Central memory CD8-positive, alpha-beta T cell (primary cell): ENCODE data around the gene UBE2E3.
A peak's percentile ranks its signal among the peaks of the same experiment; 100 is the strongest.

Source experiments
- ATAC-seq: fragments of 150-1000 bp; cut with Tn5 transposase; replicated peaks from 2 replicates; pipeline ENCODE4 v1.10.0; 2022; ENCODE audit warnings: mild to moderate bottlenecking, moderate FRiP score, moderate number of reproducible peaks; ENCODE audit not compliant: poor library complexity, severe bottlenecking; ENCODE audit errors: extremely low read depth
- DNase-seq, 2 donors: peaks; one replicate each; pipeline ENCODE4 v3.0.0; 2021; ENCODE audit warnings: low spot score in 2 of 2
- H3K27ac Mint-ChIP-seq: one replicate; pipeline ENCODE4 v1.8.0; 2022; ENCODE audit warnings: low read depth, mild to moderate bottlenecking, moderate library complexity, mixed read lengths
- H3K27me3 Mint-ChIP-seq: one replicate; pipeline ENCODE4 v1.8.0; 2022; ENCODE audit warnings: mixed read lengths
- H3K36me3 Mint-ChIP-seq: one replicate; pipeline ENCODE4 v1.8.0; 2022; ENCODE audit warnings: mild to moderate bottlenecking, moderate library complexity, mixed read lengths; ENCODE audit not compliant: insufficient read depth
- H3K4me1 Mint-ChIP-seq: one replicate; pipeline ENCODE4 v1.8.0; 2022; ENCODE audit warnings: mixed read lengths
- H3K4me3 Mint-ChIP-seq: one replicate; pipeline ENCODE4 v1.8.0; 2022; ENCODE audit warnings: mild to moderate bottlenecking, moderate library complexity, mixed read lengths
- H3K9me3 Mint-ChIP-seq: one replicate; pipeline ENCODE4 v1.8.0; 2022; ENCODE audit warnings: mixed read lengths

The UBE2E3 gene

GRCh38 chr2:181047829-181048228, 67.4 kb downstream of the UBE2E3 start:
- no peak for ATAC-seq
- H3K27me3 Mint-ChIP-seq, result no peaks in the 10 kb centered on the region
- H3K4me3 Mint-ChIP-seq, result no peak overlapping the region
- no peaks in the 10 kb centered on the region for H3K9me3 Mint-ChIP-seq
- H3K36me3 Mint-ChIP-seq, result no peaks in the 10 kb centered on the region
- peaks cover 22% of the 10 kb centered on the region for H3K4me1 Mint-ChIP-seq
- H3K27ac Mint-ChIP-seq, result no peak overlapping the region
- DNase-seq, result no peak

GRCh38 chr2:181051861-181052522, 71.6 kb downstream of the UBE2E3 start:
- Mint-ChIP-seq H3K36me3 (peaks cover 2% of the 10 kb centered on the region), H3K9me3 (no peaks in the 10 kb centered on the region), H3K4me1 (peaks cover 23% of the 10 kb centered on the region), H3K27ac (peak overlapping the region; percentile 11), H3K4me3 (no peak overlapping the region), H3K27me3 (no peaks in the 10 kb centered on the region)
- no peak for DNase-seq
- no peak for ATAC-seq

GRCh38 chr2:181052523-181052891, 72.1 kb downstream of the UBE2E3 start:
- no peak for DNase-seq
- Mint-ChIP-seq H3K36me3 (peaks cover 2% of the 10 kb centered on the region), H3K9me3 (no peaks in the 10 kb centered on the region), H3K4me1 (peaks cover 23% of the 10 kb centered on the region), H3K27me3 (no peaks in the 10 kb centered on the region), H3K4me3 (no peak overlapping the region), H3K27ac (peak overlapping the region; percentile 11)
- ATAC-seq, result no peak

GRCh38 chr2:181054256-181054655, 73.9 kb downstream of the UBE2E3 start:
- no peak overlapping the region for H3K4me3 Mint-ChIP-seq
- H3K27ac Mint-ChIP-seq, result no peak overlapping the region
- H3K27me3 Mint-ChIP-seq, result no peaks in the 10 kb centered on the region
- no peak for DNase-seq
- H3K9me3 Mint-ChIP-seq, result no peaks in the 10 kb centered on the region
- peaks cover 23% of the 10 kb centered on the region for H3K4me1 Mint-ChIP-seq
- peaks cover 2% of the 10 kb centered on the region for H3K36me3 Mint-ChIP-seq
- ATAC-seq, result no peak

GRCh38 chr2:181054843-181055242, 74.4 kb downstream of the UBE2E3 start:
- Mint-ChIP-seq H3K4me3 (no peak overlapping the region), H3K4me1 (peaks cover 23% of the 10 kb centered on the region), H3K9me3 (no peaks in the 10 kb centered on the region), H3K27me3 (no peaks in the 10 kb centered on the region), H3K27ac (peak overlapping the region; percentile 1), H3K36me3 (peaks cover 2% of the 10 kb centered on the region)
- DNase-seq (no peak), ATAC-seq (no peak)

GRCh38 chr2:181058378-181059269, 78.2 kb downstream of the UBE2E3 start:
- H3K9me3 Mint-ChIP-seq, result no peaks in the 10 kb centered on the region
- H3K27me3 Mint-ChIP-seq, result no peaks in the 10 kb centered on the region
- DNase-seq (peak; percentile 17 to 25), ATAC-seq (no peak)
- no peak overlapping the region for H3K27ac Mint-ChIP-seq
- H3K4me3 Mint-ChIP-seq, result no peak overlapping the region
- H3K36me3 Mint-ChIP-seq, result peaks cover 5% of the 10 kb centered on the region
- peaks cover 10% of the 10 kb centered on the region for H3K4me1 Mint-ChIP-seq

- Mint-ChIP-seq H3K27me3 (no peaks in the 10 kb centered on the region), H3K4me1 (no peaks in the 10 kb centered on the region), H3K36me3 (peaks cover 3% of the 10 kb centered on the region), H3K4me3 (no peak overlapping the region), H3K9me3 (no peaks in the 10 kb centered on the region), H3K27ac (no peak overlapping the region)
- no peak for DNase-seq
- no peak for ATAC-seq
These were observed 83.3 kb downstream of the UBE2E3 start for GRCh38 chr2:181063696-181064095.

- no peaks in the 10 kb centered on the region for H3K9me3 Mint-ChIP-seq
- no peaks in the 10 kb centered on the region for H3K4me1 Mint-ChIP-seq
- DNase-seq, result no peak
- no peak overlapping the region for H3K4me3 Mint-ChIP-seq
- ATAC-seq, result no peak
- H3K27ac Mint-ChIP-seq, result no peak overlapping the region
- H3K27me3 Mint-ChIP-seq, result no peaks in the 10 kb centered on the region
- H3K36me3 Mint-ChIP-seq, result peaks cover 3% of the 10 kb centered on the region
These were observed 85.1 kb downstream of the UBE2E3 start for GRCh38 chr2:181065458-181065857.

- H3K27ac Mint-ChIP-seq, result no peak overlapping the region
- ATAC-seq (no peak), DNase-seq (no peak)
- peaks cover 3% of the 10 kb centered on the region for H3K36me3 Mint-ChIP-seq
- no peak overlapping the region for H3K4me3 Mint-ChIP-seq
- H3K27me3 Mint-ChIP-seq, result no peaks in the 10 kb centered on the region
- H3K9me3 Mint-ChIP-seq, result no peaks in the 10 kb centered on the region
- no peaks in the 10 kb centered on the region for H3K4me1 Mint-ChIP-seq
These were observed 85.9 kb downstream of the UBE2E3 start for GRCh38 chr2:181066333-181066732.

GRCh38 chr2:181070119-181070835, 89.9 kb downstream of the UBE2E3 start:
- H3K36me3 Mint-ChIP-seq, result peaks cover 3% of the 10 kb centered on the region
- no peaks in the 10 kb centered on the region for H3K9me3 Mint-ChIP-seq
- no peaks in the 10 kb centered on the region for H3K4me1 Mint-ChIP-seq
- DNase-seq (no peak), ATAC-seq (no peak)
- no peak overlapping the region for H3K4me3 Mint-ChIP-seq
- no peak overlapping the region for H3K27ac Mint-ChIP-seq
- H3K27me3 Mint-ChIP-seq, result no peaks in the 10 kb centered on the region

GRCh38 chr2:181070836-181071200, 90.4 kb downstream of the UBE2E3 start:
- ATAC-seq (no peak), DNase-seq (no peak)
- H3K27ac Mint-ChIP-seq, result no peak overlapping the region
- H3K4me3 Mint-ChIP-seq, result no peak overlapping the region
- H3K36me3 Mint-ChIP-seq, result peaks cover 3% of the 10 kb centered on the region
- no peaks in the 10 kb centered on the region for H3K9me3 Mint-ChIP-seq
- no peaks in the 10 kb centered on the region for H3K27me3 Mint-ChIP-seq
- H3K4me1 Mint-ChIP-seq, result no peaks in the 10 kb centered on the region

- Mint-ChIP-seq H3K4me3 (no peak overlapping the region), H3K27me3 (no peaks in the 10 kb centered on the region), H3K36me3 (peaks cover 3% of the 10 kb centered on the region), H3K9me3 (no peaks in the 10 kb centered on the region), H3K27ac (no peak overlapping the region), H3K4me1 (no peaks in the 10 kb centered on the region)
- ATAC-seq (no peak), DNase-seq (no peak)
These were observed 92.3 kb downstream of the UBE2E3 start for GRCh38 chr2:181072486-181073235.
